Muscle of arm (tissue), 12 donors: ENCODE results near the gene TDRD9. TPM values are rescaled to one million over a fixed set of nuclear protein-coding genes. Genes with fewer than 3 reads are reported as not detected.

Experiments used
- DNase-seq: peaks from one replicate; pipeline ENCODE4 v3.0.0-alpha.2; 2013
- polyA plus RNA-seq, 12 donors: library from polyadenylated mRNA; unstranded; fragments of 120-200 nt; gene quantifications; one replicate each; pipeline ENCODE4 v1.2.1, GENCODE V29; 2013; ENCODE audit not compliant: insufficient read length in 12 of 12

The TDRD9 gene
- polyA plus RNA-seq, 12 donors, result 0.21 to 2.0 (median 0.52) TPM; not detected in 2

GRCh38 chr14:103989034-103989433, 60.8 kb downstream of the TDRD9 start:
- no peak for DNase-seq

GRCh38 chr14:103989964-103990363, 61.7 kb downstream of the TDRD9 start:
- no peak for DNase-seq

GRCh38 chr14:103994535-103995184, 66.4 kb downstream of the TDRD9 start:
- no peak for DNase-seq

- DNase-seq, result no peak
Measured at GRCh38 chr14:103995876-103996275, 67.6 kb downstream of the TDRD9 start.

GRCh38 chr14:103997391-103997790, 69.1 kb downstream of the TDRD9 start:
- no peak for DNase-seq

GRCh38 chr14:103998027-103998426, 69.8 kb downstream of the TDRD9 start:
- no peak for DNase-seq

- no peak for DNase-seq
Measured at GRCh38 chr14:103999795-104000440, 71.7 kb downstream of the TDRD9 start.

- no peak for DNase-seq
Measured at GRCh38 chr14:104001003-104001402, 72.7 kb downstream of the TDRD9 start.

- DNase-seq, result no peak
Measured at GRCh38 chr14:104003616-104004015, 75.4 kb downstream of the TDRD9 start.

- DNase-seq, result no peak
Measured at GRCh38 chr14:104004849-104005248, 76.6 kb downstream of the TDRD9 start.

- no peak for DNase-seq
Measured at GRCh38 chr14:104005489-104005888, 77.2 kb downstream of the TDRD9 start.

- no peak for DNase-seq
Measured at GRCh38 chr14:104007121-104007520, 78.9 kb downstream of the TDRD9 start.

- DNase-seq, result no peak
Measured at GRCh38 chr14:104009297-104009696, 81.0 kb downstream of the TDRD9 start.

- DNase-seq, result no peak
Measured at GRCh38 chr14:104011824-104012517, 83.7 kb downstream of the TDRD9 start.

GRCh38 chr14:104014764-104015163, 86.5 kb downstream of the TDRD9 start:
- DNase-seq, result no peak

GRCh38 chr14:104016873-104017650, 88.8 kb downstream of the TDRD9 start:
- DNase-seq, result no peak

- DNase-seq, result no peak
Measured at GRCh38 chr14:104019029-104019428, 90.8 kb downstream of the TDRD9 start.

GRCh38 chr14:104019806-104020205, 91.5 kb downstream of the TDRD9 start:
- no peak for DNase-seq

- DNase-seq, result no peak
Measured at GRCh38 chr14:104020471-104020870, 92.2 kb downstream of the TDRD9 start.

- no peak for DNase-seq
Measured at GRCh38 chr14:104023325-104024055, 95.2 kb downstream of the TDRD9 start.

GRCh38 chr14:104025534-104025933, 97.3 kb downstream of the TDRD9 start:
- DNase-seq, result no peak

GRCh38 chr14:104026024-104026423, 97.8 kb downstream of the TDRD9 start:
- DNase-seq, result no peak
